ENCODE measurements around the gene SATL1.
"Not testable (repeated sequence)": the region's sequence is repeated elsewhere in the genome, so short reads cannot be mapped to it uniquely, and the experiment has no call there.

The SATL1 gene

DNA sequence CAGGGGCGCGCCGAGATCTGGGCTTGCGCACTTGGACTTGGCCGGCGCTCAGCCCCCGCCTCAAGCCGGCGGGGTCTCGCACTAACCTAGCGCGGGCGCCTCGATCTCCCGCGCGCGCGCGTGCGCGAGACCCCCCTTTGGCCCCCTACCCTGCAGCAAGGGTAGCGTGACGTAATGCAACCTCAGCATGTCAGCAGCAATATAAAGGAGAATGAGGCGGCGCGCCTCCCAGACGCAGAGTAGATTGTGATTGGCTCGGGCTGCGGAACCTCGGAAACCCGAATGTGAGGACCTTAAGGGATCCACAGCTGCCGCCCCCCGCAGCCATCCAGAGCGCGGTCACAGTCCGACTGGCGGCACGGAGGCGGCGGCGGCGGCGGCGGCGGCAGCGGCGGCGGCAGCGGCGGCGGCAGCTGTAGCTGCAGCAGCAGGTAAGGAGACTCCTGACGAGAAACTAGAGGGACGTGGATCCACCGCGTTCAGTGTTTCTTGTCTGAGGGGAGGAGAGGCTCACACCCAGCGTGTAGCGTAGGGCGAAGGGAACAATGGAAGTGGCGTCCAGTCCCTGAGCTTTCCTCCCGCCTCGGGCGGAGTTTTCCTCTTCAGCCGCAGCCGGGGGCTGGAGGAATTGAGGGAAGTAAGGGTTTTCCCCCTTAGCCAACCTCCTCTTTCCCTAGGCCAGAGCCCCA lies at the start of gene SATL1, which contains the start of gene ZNF711:
Gene SATL1 (minus strand): TSS at position 19 of the 689 bp plus-strand sequence. CDS start 134,811 bp downstream, outside the sequence.
Gene ZNF711 (plus strand): TSS at position 231 of the 689 bp plus-strand sequence. CDS start 3,582 bp downstream, outside the sequence.
- DNase-seq = peak; percentile 81

- no peak for DNase-seq
Measured at GRCh38 chrX:85288992-85289723, 45.6 kb upstream of the SATL1 start.

DNA sequence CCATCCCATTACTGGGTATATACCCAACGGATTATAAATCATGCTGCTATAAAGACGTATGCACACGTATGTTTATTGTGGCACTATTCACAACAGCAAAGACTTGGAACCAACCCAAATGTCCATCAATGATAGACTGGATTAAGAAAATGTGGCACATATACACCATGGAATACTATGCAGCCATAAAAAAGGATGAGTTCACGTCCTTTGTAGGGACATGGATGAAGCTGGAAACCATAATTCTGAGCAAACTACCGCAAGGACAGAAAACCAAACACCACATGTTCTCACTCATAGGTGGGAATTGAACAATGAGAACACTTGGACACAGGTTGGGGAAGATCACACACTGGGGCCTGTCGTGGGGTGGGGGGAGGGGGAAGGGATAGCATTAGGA lies 41.7 kb upstream of the SATL1 start:
- not testable (repeated sequence) for DNase-seq

DNA sequence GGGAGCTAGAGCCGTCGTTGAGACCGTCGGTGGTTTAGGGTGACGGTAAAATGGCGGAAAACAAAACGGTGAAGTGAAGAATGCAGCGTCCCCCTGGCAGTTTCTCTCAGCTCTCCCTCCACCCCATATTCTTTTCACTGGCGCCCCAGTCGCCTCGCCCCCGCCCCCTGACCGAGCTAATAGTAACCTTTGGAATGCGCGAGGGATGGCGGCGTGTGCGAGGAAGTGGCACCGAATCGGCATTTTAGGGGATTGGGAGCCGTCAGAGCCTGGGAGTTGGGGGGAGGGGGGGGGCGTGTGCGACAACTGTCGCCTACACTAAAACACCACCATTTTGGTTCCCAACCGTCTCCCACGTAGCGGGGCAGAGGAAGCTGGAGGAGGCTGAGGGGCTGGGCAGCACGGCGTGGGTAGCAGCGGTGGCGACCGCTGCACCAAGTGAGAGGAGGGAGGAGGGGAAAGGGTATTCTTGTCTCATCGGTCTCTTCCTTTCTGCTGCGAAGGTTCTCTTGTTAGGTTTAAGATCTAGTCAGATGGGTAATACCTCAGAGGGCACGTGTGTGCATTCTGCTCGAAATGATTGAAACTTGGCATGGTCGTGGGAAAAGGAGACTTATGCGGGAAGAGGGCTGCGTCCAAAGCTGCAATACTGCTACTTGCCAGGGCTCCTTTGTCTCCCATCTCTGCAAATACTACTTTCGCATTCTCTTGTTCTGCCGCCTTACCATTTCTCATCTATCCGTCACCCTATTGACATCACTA lies 1.1 kb upstream of the SATL1 start:
- DNase-seq = no peak

DNA sequence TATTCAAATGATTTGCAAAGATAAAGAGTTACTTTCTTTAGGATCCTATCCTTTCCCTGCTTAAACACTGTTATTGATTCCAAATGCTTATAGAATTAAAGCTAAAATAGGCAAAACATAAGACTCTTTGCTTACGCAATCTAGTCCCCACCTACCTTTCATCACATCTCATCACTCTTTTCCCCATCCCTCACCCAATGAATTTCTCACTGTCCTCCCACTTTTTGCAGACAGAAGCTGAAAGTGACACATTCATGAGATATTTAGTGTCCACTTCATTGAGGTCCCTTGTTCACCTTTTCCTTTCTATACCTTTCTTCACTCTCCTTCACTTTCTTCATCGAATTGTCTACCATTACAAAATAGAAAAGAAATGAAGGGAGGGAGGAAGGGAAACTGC lies 424 bp downstream of the SATL1 start:
- no peak for DNase-seq

DNA sequence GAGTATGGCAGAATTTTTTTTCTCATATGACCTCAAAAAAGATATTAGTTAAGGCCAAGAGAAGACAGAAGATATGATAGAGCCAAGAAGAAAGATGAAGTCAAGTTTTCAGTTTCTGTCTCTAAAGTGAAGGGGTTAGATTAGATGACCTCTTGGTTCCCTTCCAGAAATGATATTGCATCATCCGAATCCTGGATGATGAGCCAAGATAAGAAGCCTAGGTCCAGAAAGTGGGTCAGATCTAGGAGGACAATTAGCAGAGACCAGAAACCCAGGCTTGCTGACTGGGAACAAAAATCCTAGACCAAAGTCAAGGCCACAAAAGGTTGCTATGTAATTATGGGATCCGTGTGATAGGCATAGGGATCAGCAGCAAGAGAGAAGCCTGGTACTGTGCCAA lies 20.2 kb downstream of the SATL1 start:
- no peak for DNase-seq

DNA sequence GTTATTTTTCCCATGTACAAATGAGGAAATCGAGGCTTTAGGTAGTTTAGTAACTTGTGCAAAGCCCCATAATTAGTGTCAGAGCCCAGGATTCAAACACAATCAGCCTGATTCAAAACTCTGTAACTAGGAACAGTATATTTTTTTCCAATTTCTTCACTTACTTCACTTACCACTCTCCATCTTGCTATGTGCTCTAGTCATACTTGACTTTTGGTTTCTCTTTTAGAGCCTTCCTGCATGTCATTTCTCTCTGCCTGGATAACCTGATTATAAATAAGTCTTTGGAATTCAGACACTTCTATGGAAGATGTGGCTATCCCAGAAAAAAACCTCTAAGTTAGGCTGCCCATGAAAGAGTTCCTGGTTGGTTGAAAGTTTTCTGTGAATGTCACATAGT lies 22.2 kb downstream of the SATL1 start:
- no peak for DNase-seq

DNA sequence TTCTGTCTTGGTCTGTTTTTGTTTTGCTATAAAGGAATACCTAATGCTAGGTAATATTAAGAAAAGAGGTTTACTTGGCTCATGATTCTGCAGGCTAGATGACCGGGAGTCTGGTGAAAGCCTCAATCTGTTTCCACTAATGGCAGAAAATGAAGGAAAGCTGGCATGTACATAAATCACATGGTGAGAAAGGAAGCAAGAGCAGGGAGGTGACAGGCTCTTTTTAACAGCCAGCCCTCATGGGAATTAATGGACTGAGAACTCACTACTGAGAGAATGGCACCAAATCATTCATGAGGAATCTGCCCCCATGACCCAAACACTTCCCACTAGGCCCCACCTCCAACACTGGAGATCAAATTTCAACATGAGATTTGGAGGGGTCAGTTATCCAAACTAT lies 27.6 kb downstream of the SATL1 start:
- no peak for DNase-seq

GRCh38 chrX:85213792-85214530 lies 29.6 kb downstream of the SATL1 start:
- no peak for DNase-seq

DNA sequence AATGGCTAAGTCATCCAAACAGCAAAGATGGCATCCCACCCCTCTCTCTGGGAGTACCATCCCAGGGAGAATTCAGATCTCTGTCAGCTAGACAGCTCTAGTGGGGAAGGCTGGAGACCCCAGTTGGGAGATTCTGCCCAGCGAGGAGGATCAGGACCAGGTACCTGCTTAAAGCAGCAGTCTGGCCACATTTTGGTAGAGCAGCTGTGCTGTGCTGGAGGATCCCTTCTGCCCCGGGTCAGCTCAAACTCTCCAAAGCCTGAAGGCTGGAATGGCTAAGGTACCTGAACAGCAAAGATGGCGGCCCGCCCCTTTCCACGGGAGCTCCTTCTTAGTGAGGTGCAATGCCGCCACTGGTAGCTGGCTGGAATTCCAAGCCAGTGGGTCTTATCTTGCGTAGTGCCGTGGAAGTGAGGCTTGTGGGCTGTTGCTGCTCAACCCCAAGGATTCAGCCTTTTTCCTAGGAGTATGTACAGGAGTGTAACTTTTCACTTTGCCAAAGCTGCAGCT lies 40.1 kb downstream of the SATL1 start:
- DNase-seq = no peak

DNA sequence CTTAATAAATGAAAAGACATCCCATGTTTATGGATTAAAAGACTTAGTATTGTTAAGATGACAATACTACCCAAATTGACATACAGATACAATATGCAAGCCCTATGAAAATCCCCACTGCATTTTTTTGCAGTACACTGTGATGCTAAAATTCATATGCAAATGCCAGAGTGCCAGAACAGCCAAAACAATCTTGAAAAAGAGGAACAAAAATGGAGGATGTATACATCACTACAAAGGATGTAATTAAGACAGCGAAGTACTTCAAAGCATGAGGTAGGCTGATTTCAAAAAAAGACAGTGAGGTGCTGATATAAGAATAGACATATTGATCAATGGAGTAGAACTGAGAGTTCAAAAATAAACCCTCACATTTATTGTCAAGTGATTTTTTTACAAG lies 47.3 kb downstream of the SATL1 start:
- DNase-seq = no peak

- DNase-seq = no peak
Measured at GRCh38 chrX:85159644-85160043, 83.9 kb downstream of the SATL1 start.

DNA sequence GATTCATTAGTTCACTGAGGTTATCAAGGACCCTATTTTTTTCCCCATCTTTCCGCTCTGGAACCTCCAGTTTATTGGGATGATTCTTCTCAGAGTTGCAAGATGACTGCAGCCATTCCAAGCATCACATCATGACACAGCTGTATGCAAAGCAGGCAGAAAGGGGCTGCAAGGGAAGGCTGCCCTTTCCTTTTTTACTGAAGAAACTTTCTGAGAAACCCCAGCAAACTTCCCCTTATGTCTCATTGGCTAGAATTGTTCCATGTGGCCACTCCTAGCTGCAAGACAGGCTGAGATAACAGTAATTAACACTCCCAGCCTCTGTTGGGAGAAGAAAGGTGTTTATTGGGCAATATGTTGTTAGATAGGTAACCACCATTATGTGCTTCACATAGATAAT lies 102.6 kb downstream of the SATL1 start:
- no peak for DNase-seq

- no peak for DNase-seq
Measured at GRCh38 chrX:85139422-85139821, 104.2 kb downstream of the SATL1 start.

DNA sequence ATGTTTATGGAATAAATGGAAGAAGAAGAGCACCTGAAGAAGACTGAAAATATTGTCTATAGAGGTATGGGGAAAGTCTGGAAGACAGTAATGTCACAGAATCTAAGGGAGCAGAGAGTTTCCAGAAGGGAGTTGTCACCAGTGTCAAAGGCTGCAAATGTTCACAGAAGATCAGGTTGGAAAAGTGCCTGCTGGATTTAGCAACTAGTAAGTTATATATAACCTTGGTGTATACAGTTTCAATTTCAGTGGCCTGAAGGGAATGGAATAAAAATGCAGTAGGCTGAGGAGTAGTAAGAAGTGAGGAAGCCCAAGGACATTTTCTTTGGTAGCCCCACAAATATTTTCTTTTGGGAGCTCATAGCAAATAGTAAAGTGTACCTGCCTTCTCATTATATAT lies 107.2 kb downstream of the SATL1 start:
- no peak for DNase-seq

- no peak for DNase-seq
Measured at GRCh38 chrX:85115252-85115651, 128.3 kb downstream of the SATL1 start.

DNA sequence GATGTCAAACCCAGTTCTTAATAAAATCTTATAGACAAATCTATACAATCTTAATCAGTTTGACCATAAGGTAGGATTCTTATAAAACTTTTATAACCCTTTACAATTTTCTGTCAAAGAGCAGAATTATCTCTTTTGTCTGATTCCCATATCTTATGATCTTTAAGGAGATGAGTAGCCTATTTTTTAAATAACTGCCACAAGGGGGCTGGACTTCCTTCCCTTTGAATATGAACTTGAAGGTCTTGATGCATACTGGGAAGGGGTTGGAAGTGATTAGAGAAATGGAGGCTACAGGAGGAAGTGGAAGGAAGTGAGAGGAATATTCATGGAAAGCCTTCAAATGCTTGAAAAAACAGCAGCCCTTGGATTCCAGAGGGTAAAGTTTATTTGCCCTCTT lies 128.8 kb downstream of the SATL1 start:
- no peak for DNase-seq

DNA sequence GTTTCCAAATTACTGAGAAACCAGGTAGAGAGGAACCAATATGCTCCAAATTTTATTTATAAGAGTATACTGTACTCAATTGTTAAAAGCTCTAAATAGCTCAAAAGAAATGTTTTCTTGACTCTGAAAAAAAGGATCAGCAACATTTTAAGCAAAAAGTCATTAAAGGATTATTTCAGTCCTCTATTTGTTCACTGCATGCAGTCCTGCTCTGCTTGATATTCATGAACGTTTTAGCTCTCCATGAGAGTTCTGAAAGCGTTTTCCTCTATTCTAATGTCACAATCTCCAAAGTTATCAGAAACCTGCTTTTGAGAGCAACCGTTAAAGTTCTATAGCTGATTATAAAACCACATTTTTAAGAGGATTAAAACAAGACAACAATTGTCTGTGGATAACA lies 129.4 kb downstream of the SATL1 start:
- DNase-seq = no peak

- DNase-seq = no peak
Measured at GRCh38 chrX:85113746-85114145, 129.8 kb downstream of the SATL1 start.

- no peak for DNase-seq
Measured at GRCh38 chrX:85112293-85112692, 131.3 kb downstream of the SATL1 start.

GRCh38 chrX:85111347-85111746 lies 132.2 kb downstream of the SATL1 start:
- no peak for DNase-seq

DNA sequence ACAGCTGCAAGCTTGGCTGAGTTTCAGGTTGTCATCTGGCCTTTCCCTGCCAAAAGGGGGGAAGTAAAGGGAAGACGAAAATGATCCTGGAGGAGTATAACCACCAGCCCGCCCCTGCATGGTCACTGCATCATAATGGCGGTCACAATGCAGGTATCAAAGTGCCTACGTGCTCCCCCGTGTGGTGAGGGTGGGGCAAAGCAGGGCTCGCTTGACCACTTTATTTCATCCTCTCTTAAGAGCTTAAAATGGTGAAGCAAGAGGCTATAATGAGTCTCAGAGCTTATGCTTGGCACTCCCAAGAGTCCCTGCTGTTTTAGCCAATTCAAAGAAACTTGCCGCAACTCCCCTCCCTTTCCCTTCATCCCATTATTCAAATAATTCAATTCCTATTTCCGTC lies 134.3 kb downstream of the SATL1 start:
- no peak for DNase-seq

DNA sequence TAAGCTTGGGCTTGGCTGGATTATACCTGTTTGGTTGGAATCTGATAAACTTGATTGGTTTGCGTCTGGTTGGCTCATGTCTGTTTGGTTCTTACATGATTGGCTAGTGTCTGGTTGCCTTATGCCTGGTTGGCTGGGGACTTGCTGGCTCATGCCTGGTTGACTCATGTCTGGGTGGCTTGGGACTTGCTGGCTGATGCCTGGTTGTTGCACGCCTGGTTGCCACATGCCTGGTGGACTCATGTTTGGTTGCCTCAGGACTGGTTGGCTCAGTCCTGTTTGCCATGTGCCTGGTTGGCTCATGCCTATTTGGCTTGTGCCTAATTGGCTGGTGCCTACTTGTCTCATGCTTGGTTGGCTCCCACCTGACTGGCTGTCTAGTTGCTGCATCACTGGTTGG lies 135.4 kb downstream of the SATL1 start:
- no peak for DNase-seq
